Bronchial epithelial cell (primary cell): ENCODE measurements around the gene SLC17A3. TPM values are rescaled to one million over a fixed set of nuclear protein-coding genes. Genes with fewer than 3 reads are reported as not detected.

Source experiments
- DNase-seq: peaks from one replicate; pipeline ENCODE4 v3.0.0-alpha.2; 2010; ENCODE audit warnings: low read depth
- FAIRE-seq: peaks from 2 replicates; lab custom pipeline; 2011; peaks lifted over from hg19 to GRCh38; lab: Jason Lieb, UNC
- H3K27me3 ChIP-seq: 2 replicates; pipeline ENCODE4 v1.5.1; 2011; ENCODE audit warnings: low read length; ENCODE audit not compliant: control insufficient read depth, insufficient read depth
- H3K36me3 ChIP-seq: 2 replicates; pipeline ENCODE4 v1.5.1; 2011; ENCODE audit warnings: low read length; ENCODE audit not compliant: control insufficient read depth, insufficient read depth
- H3K4me3 ChIP-seq: 2 replicates; pipeline ENCODE4 v1.5.1; 2011; ENCODE audit warnings: mild to moderate bottlenecking, low read depth, low read length, control low read depth
- total RNA-seq: library from RNA; depleted of rRNA; stranded (reverse); fragments of >200 nt; gene quantifications from 2 replicates; pipeline ENCODE4 v1.2.1, GENCODE V29; 2014
- TF ChIP-seq, protein P1 (sequence below): IDR thresholded peaks from 2 replicates; pipeline ENCODE4 v1.5.1; 2011; ENCODE audit warnings: mild to moderate bottlenecking, moderate library complexity, low read length, control low read depth, inconsistent platforms; ENCODE audit not compliant: insufficient read depth, severe bottlenecking

Gene SLC17A3
- total RNA-seq, 1 donor from 2014 or later, result not detected

DNA sequence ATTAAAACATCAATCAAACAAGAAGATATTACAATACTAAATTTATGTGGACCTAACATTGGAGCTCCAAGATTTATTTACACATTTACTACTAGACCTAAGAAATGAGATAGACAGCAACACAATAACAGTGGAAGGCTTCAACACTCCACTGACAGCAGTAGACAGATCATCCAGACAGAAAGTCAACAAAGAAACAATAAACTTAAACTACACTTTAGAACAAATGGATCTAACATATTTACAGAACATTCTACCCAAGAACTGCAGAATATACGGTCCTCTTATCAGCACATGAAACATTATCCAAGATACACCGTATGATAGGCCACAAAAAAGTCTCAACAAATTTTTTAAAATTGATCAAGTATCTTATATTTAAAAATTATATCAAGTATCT is 69.2 kb downstream of the SLC17A3 start:
- Histone ChIP-seq H3K4me3 (no peak overlapping the region), H3K27me3 (no peaks in the 10 kb centered on the region), H3K36me3 (no peaks in the 10 kb centered on the region)
- DNase-seq (no peak), FAIRE-seq (no peak)
- TF ChIP-seq, protein P1, sequence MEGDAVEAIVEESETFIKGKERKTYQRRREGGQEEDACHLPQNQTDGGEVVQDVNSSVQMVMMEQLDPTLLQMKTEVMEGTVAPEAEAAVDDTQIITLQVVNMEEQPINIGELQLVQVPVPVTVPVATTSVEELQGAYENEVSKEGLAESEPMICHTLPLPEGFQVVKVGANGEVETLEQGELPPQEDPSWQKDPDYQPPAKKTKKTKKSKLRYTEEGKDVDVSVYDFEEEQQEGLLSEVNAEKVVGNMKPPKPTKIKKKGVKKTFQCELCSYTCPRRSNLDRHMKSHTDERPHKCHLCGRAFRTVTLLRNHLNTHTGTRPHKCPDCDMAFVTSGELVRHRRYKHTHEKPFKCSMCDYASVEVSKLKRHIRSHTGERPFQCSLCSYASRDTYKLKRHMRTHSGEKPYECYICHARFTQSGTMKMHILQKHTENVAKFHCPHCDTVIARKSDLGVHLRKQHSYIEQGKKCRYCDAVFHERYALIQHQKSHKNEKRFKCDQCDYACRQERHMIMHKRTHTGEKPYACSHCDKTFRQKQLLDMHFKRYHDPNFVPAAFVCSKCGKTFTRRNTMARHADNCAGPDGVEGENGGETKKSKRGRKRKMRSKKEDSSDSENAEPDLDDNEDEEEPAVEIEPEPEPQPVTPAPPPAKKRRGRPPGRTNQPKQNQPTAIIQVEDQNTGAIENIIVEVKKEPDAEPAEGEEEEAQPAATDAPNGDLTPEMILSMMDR, result no peak

DNA sequence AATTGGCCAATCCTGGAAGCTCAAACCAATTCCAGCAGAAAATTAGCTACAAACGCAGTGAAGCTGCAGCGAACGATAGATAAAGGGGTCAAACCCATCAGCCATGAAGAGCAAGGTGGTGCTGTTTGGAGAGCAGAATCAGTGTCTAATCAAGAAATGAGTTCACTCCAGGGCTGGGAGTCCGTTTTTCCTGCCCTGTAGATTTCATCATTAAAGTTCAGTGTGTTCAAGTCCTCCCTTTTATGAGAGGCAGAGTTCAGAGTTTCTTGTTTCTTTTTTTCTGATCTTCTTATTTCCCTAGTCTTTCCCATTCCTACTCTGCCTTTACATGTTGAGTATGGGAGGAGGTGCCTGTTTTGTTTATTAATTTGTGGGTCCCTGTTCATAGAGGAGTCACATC is 72.6 kb downstream of the SLC17A3 start:
- H3K4me3 ChIP-seq, result no peak overlapping the region
- DNase-seq, result no peak
- H3K27me3 ChIP-seq, result no peaks in the 10 kb centered on the region
- no peaks in the 10 kb centered on the region for H3K36me3 ChIP-seq
- no peak for FAIRE-seq
- TF ChIP-seq, protein P1, result no peak

Other genes with a start within 250 kb of the SLC17A3 start
- gene SCGN, start 222.0 kb downstream of the SLC17A3 start, total RNA-seq, result not detected in 2 replicates
- gene SLC17A4, start 119.5 kb downstream of the SLC17A3 start, total RNA-seq, result not detected in 2 replicates
- gene SLC17A1, start 42.2 kb downstream of the SLC17A3 start, total RNA-seq, result not detected in 2 replicates
- not detected in 2 replicates for gene SLC17A2, start 56.4 kb upstream of the SLC17A3 start, total RNA-seq
- 2.9 and 4.2 TPM in 2 replicates for gene TRIM38, start 88.6 kb upstream of the SLC17A3 start, total RNA-seq
- gene HFE, start 213.2 kb upstream of the SLC17A3 start, total RNA-seq, result 3.7 and 4.6 TPM in 2 replicates